ENCODE data around the gene CLDN17. TPM values are rescaled to one million over a fixed set of nuclear protein-coding genes. Genes with fewer than 3 reads are reported as not detected.

CLDN17 gene
- total and polyA plus RNA-seq, 5 experiments from 2014 or later: not detected

Other genes starting within 250 kb of the CLDN17 start
- gene GRIK1, start 226.8 kb downstream of the CLDN17 start, total RNA-seq: not detected
- under 1 TPM in 1 of 3 donors, not detected in 2; 0.07 TPM for gene GRIK1, start 226.8 kb downstream of the CLDN17 start, polyA plus RNA-seq
- gene CLDN8, start 49.3 kb upstream of the CLDN17 start, total RNA-seq: not detected
- not detected for gene CLDN8, start 49.3 kb upstream of the CLDN17 start, polyA plus RNA-seq
- gene KRTAP24-1, start 116.1 kb upstream of the CLDN17 start, total RNA-seq: not detected
- gene KRTAP24-1, start 116.1 kb upstream of the CLDN17 start, polyA plus RNA-seq: not detected
- gene KRTAP25-1, start 122.7 kb upstream of the CLDN17 start, total RNA-seq: not detected
- gene KRTAP25-1, start 122.7 kb upstream of the CLDN17 start, polyA plus RNA-seq: not detected
- gene KRTAP26-1, start 153.5 kb upstream of the CLDN17 start, total RNA-seq: not detected
- not detected for gene KRTAP26-1, start 153.5 kb upstream of the CLDN17 start, polyA plus RNA-seq
- not detected for gene KRTAP27-1, start 170.9 kb upstream of the CLDN17 start, total RNA-seq
- not detected for gene KRTAP27-1, start 170.9 kb upstream of the CLDN17 start, polyA plus RNA-seq
- gene KRTAP23-1, start 181.8 kb upstream of the CLDN17 start, total RNA-seq: not detected
- not detected for gene KRTAP23-1, start 181.8 kb upstream of the CLDN17 start, polyA plus RNA-seq
- not detected for gene KRTAP13-2, start 205.5 kb upstream of the CLDN17 start, total RNA-seq
- not detected for gene KRTAP13-2, start 205.5 kb upstream of the CLDN17 start, polyA plus RNA-seq
- not detected for gene KRTAP13-1, start 229.2 kb upstream of the CLDN17 start, total RNA-seq
- not detected for gene KRTAP13-1, start 229.2 kb upstream of the CLDN17 start, polyA plus RNA-seq